Activated T-cell treated with anti-CD3 and anti-CD28 coated beads, Interleukin-2, amount 50 U/mL, for 48 hours (primary cell): ENCODE results near the gene MAP3K6.

Experiments
- DNase-seq, 2 experiments: peaks; one replicate each; pipeline ENCODE4 v3.0.0-alpha.2; 2020

Gene MAP3K6

DNA sequence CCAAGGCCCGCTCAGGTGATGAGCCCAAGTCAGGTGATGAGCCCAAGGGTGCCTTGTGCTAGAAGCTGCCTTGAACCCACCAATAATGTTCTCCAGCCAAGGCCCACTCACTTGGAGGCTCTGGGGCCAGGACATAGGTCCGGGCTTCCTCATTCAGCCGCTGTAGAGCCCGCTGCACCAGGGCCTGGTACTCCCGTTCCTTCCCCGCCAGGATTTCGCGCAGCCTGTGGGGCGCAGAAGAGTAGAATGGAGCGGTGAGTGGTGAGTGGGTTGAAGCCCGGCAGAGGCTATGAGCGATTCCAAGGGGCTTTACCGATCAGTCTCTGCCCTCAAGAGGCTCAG, 10.5 kb downstream of the MAP3K6 start:
- DNase-seq, result no peak

DNA sequence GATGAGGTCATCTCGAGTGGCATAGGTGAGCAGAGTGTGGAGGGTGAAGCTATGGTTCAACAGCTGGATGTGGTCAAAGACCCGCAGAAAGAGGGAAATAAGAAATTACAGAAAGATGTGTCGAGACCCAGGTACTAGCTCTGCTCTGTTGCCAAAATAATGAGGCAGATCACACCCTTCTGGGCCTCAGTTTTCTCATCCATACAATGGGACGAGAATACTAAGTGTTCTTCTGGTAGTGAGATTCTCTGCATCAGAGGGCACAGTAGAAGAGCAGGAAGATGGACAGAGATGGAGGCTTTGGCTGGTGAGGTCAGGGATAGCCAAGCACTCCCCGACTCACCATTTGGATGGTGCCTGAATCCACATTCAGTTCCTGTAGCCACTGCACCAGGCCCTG, 11.1 kb downstream of the MAP3K6 start:
- no peak for DNase-seq

DNA sequence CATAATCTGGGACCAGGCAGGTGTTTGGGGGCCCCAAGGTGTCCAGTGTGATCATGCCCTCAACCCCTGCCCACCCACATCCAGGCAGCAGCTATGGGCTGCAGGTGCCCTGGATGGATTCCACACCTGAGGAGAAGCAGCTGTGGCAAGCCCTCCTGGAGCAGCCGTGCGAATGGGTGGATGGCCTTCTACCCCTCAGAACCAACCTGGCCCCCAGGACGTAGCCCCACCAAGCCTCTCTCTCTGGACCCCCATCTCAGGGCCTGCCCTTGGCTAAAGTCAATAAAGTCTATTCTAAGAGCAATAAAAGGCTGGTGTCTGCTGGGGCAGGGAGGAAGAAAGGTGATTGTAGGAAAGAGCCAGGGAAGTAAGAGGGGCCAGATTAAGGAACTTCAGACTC, 13.1 kb downstream of the MAP3K6 start:
- DNase-seq, result no peak

- DNase-seq, result no peak
Measured at GRCh38 chr1:27353166-27353565, 13.6 kb downstream of the MAP3K6 start.

GRCh38 chr1:27351541-27352107, 15.1 kb downstream of the MAP3K6 start:
- DNase-seq, result no peak

GRCh38 chr1:27350663-27351540, 15.9 kb downstream of the MAP3K6 start:
- DNase-seq, result no peak

- DNase-seq, result peak in 1 of 2 experiments; percentile 54
Measured at GRCh38 chr1:27349784-27350662, 16.7 kb downstream of the MAP3K6 start.

GRCh38 chr1:27348861-27349783, 17.6 kb downstream of the MAP3K6 start:
- DNase-seq, result peak; percentile 50 to 67

- DNase-seq, result no peak
Measured at GRCh38 chr1:27346991-27347624, 19.7 kb downstream of the MAP3K6 start.

GRCh38 chr1:27346357-27346756, 20.4 kb downstream of the MAP3K6 start:
- no peak for DNase-seq

DNA sequence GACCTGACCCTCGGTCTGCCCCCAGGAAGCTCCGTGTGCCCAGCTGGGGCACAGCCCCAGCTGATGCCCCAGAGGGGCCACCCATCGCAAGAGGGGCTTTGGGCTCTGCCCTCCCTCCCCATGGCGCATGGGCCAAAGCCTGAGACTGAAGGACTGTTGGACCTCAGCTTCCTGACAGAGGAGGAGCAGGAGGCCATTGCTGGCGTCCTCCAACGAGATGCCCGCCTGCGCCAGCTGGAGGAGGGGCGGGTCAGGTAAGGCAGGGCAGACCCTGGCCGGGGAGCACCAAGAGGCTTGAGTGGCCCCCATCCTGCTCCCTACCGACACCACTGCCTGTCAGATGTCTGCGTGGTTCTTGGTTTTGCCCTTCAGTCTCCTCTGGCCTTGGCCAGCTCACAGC, 21.5 kb downstream of the MAP3K6 start:
- no peak for DNase-seq

DNA sequence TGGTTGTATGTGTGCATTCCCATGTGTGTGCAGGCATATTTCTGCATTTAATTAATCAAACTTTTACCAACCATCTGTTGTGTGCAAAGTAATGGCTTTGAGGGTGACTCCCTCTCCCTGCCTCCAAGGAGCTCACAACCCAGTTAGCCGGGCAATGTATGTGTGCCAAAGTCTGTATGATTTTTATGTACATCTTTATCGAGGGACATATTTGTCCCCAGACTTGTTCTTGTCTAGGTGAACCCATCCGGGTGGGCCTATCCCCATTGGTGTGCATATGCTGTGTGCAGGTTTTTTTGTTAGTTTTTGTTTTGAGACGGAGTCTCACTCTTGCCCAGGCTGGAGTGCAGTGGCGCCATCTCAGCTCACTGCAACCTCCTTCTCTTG, 23.1 kb downstream of the MAP3K6 start:
- no peak for DNase-seq

DNA sequence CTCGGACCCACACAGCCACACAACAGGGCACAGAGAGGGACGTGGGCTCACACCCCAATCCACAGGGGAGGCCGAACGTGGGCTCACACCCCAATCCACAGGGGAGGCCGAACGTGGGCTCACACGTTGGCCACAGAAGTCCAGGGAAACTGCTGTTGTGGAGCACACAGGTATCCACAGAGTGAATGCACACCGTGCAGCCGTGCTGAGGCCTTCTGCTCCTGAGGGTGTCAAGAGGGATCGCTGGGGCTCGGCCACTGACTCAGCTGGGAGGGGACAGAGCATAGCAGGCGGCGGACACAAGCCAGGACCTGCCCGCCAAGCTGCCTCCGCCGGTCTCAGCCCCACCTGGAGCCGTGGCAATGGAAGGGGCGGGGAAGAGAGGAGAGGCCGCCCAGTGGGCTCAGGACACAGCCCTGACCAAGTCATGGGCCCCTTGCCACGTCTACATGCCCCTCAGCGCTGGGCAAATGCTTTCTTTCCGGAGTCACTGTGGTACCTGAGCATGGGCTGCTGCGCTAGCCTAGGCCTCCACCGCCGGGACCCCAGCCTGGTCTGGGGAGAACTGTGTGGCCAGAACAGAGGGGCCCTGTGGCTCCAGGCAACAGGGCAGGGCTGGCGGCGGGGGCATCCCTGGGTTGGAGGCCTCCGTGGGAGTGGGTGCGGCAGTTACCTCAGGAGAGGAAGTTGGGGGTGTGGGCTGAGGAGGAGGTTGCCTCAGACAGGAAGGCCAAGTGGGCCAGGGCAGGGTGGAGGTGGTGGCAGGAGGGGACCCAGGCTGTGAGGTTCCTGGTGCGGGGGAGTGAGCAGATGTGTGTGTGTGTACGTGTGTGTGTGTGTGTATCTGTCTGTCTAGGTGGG, 23.8 kb downstream of the MAP3K6 start:
- peak; percentile 71 to 74 for DNase-seq

DNA sequence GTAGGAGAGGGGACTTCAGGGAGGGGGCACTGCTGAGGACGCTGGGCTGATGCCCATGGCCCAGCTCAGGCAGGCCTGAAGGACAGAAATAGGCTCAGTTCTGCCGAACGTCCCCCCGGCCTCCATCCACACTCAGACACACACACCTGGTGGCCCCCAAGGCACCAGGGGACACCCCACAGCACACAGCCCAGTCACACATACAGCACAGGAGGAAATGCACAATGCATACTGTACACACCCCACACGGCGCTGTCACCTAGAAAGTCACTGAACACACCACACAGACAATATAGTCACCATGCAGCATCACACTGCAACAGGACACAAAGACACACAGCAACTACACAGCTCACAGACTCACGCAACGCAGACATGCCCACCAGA, 24.4 kb downstream of the MAP3K6 start:
- peak; percentile 55 to 66 for DNase-seq

GRCh38 chr1:27341525-27342252, 25.1 kb downstream of the MAP3K6 start, which contains the start of gene SYTL1:
Gene SYTL1, plus strand, starts transcription at chr1:27342022. Its CDS starts 3,313 bp downstream, at chr1:27345335.
- DNase-seq, result peak; percentile 77 to 81

GRCh38 chr1:27339213-27339612, 27.5 kb downstream of the MAP3K6 start:
- no peak for DNase-seq

- no peak for DNase-seq
Measured at GRCh38 chr1:27338751-27339150, 28.0 kb downstream of the MAP3K6 start.

- no peak for DNase-seq
Measured at GRCh38 chr1:27336756-27337155, 30.0 kb downstream of the MAP3K6 start.

GRCh38 chr1:27335506-27336422, 31.0 kb downstream of the MAP3K6 start:
- no peak for DNase-seq
